ENCODE results near the gene GPR35. TPM values are rescaled to one million over a fixed set of nuclear protein-coding genes. Genes with fewer than 3 reads are reported as not detected.

Gene GPR35
- polyA plus RNA-seq, 1 of the 3 experiments (the other 2 are of a cell fraction), result 1.2 TPM

GRCh38 chr2:240620149-240620731 lies 5.0 kb upstream of the GPR35 start:
- Histone ChIP-seq H3K4me3 (ENCODE audit: low read depth in 2 of 2, low read length in 1 of 2) (no peak overlapping the region), H3K27ac (ENCODE audit: low read depth in 2 of 2, low read length in 1 of 2) (no peak overlapping the region), H4K20me1 (ENCODE audit: insufficient read depth) (no peaks in the 10 kb centered on the region), H3K9me3 (no peaks in the 10 kb centered on the region), H3K9ac (no peak overlapping the region), H3K27me3 (ENCODE audit: insufficient read depth) (no peaks in the 10 kb centered on the region), H3K9me2 (no peaks in the 10 kb centered on the region), H3K4me1 (ENCODE audit: control insufficient read depth in 1 of 2, insufficient read depth in 2 of 2, low read depth in 1 of 2, low read length in 1 of 2) (peaks cover 0 to 36% of the 10 kb centered on the region in 2 experiments; a peak in 2 of 4 replicates), H3F3A (replicated peaks; ENCODE audit: insufficient read depth) (no peaks in the 10 kb centered on the region), H2AFZ (ENCODE audit: low read depth) (no peak overlapping the region), H3K4me2 (no peak overlapping the region), H3K36me3 (replicated peaks in 1 of 2; ENCODE audit: control insufficient read depth in 1 of 2, insufficient read depth in 2 of 2, low read length in 1 of 2) (no peaks in the 10 kb centered on the region), H3K79me2 (ENCODE audit: insufficient read depth) (no peaks in the 10 kb centered on the region)
- 10% methylated on average over 2 of the region's 13 CpGs for WGBS (ENCODE audit: low lambda C conversion rate)
- CTCF ChIA-PET, result interaction anchor here (1.3 kb wide), 1 partner anchor 220 kb away, joined by 4 read pairs; no protein-coding TSS in a partner anchor
- TF ChIP-seq CTCF (IDR thresholded peaks at IDR 0.05) (no peak), GATA2 (CRISPR knock-in tag; IDR thresholded peaks at IDR 0.05) (no peak), RFX5 (IDR thresholded peaks at IDR 0.05; ENCODE audit: low read length) (no peak), ELF1 (IDR thresholded peaks at IDR 0.05) (no peak)
- no peak for DNase-seq
- POLR2A ChIA-PET, result no interaction called here

DNA sequence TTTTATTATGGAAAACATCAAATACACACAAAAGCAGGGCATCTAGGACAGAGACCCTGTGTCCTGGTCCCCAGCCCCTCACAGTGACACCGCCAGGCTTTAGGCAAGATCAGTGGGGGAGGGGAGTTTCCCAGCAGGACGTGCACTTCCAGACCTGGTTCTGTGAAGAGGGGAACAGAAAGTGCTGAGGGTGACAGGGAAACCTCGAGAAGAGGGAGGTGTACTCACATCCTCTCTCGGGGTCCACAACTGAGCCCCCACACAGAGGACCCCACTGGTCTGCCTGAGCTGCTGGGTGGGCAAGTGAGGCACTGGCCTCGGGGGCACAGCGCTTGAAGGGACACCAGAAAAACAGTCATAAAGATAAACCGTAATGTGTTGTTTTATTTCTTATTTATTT lies 4.4 kb upstream of the GPR35 start:
- H4K20me1 ChIP-seq (ENCODE audit: insufficient read depth), result no peaks in the 10 kb centered on the region
- ChIA-PET CTCF (interaction anchor here (1.3 kb wide), 1 partner anchor 219 kb away, joined by 4 read pairs; no protein-coding TSS in a partner anchor), POLR2A (no interaction called here)
- no peak for DNase-seq
- H3K27ac ChIP-seq (ENCODE audit: low read depth in 2 of 2, low read length in 1 of 2), result no peak overlapping the region
- no peaks in the 10 kb centered on the region for H3K27me3 ChIP-seq (ENCODE audit: insufficient read depth)
- H3K9me2 ChIP-seq, result no peaks in the 10 kb centered on the region
- 85% methylated on average over 4 of the region's 7 CpGs for WGBS (ENCODE audit: low lambda C conversion rate)
- no peaks in the 10 kb centered on the region for H3F3A ChIP-seq (replicated peaks; ENCODE audit: insufficient read depth)
- H3K9ac ChIP-seq, result no peak overlapping the region
- H3K4me3 ChIP-seq (ENCODE audit: low read depth in 2 of 2, low read length in 1 of 2), result no peak overlapping the region
- H2AFZ ChIP-seq (ENCODE audit: low read depth), result no peak overlapping the region
- H3K4me2 ChIP-seq, result no peak overlapping the region
- TF ChIP-seq FOXM1 (IDR thresholded peaks at IDR 0.05; ENCODE audit: low read depth) (no peak), TEAD4 (IDR thresholded peaks at IDR 0.05; ENCODE audit: borderline replicate concordance, insufficient read depth) (no peak), USF2 (IDR thresholded peaks at IDR 0.05; ENCODE audit: borderline replicate concordance, low read depth, low read length) (no peak), YY1 (IDR thresholded peaks at IDR 0.05; ENCODE audit: low read depth) (no peak), ELF1 (IDR thresholded peaks at IDR 0.05) (no peak), MXI1 (IDR thresholded peaks at IDR 0.05; ENCODE audit: low read depth, low read length) (no peak), RAD21 (IDR thresholded peaks at IDR 0.05; ENCODE audit: low read length) (no peak), SMC3 (IDR thresholded peaks at IDR 0.05; ENCODE audit: low read depth, low read length) (no peak), EZH2phosphoT487 (IDR thresholded peaks at IDR 0.05; ENCODE audit: borderline replicate concordance, low read depth) (no peak), TCF12 (IDR thresholded peaks at IDR 0.05) (no peak), CHD2 (IDR thresholded peaks at IDR 0.05; ENCODE audit: low read length, partially characterized antibody) (no peak), SIN3A (IDR thresholded peaks at IDR 0.05; ENCODE audit: borderline replicate concordance, low read depth, low read length) (no peak), JUND (IDR thresholded peaks at IDR 0.05) (no peak), GATA2 (CRISPR knock-in tag; IDR thresholded peaks at IDR 0.05) (no peak), FOSL2 (IDR thresholded peaks at IDR 0.05; ENCODE audit: borderline replicate concordance, low read depth) (no peak), RXRA (IDR thresholded peaks at IDR 0.05; ENCODE audit: borderline replicate concordance, low read depth) (no peak)
- TF ChIP-seq, protein P1, sequence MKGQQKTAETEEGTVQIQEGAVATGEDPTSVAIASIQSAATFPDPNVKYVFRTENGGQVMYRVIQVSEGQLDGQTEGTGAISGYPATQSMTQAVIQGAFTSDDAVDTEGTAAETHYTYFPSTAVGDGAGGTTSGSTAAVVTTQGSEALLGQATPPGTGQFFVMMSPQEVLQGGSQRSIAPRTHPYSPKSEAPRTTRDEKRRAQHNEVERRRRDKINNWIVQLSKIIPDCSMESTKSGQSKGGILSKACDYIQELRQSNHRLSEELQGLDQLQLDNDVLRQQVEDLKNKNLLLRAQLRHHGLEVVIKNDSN (IDR thresholded peaks at IDR 0.05; ENCODE audit: borderline replicate concordance, low read depth), result no peak
- TF ChIP-seq, protein P2, sequence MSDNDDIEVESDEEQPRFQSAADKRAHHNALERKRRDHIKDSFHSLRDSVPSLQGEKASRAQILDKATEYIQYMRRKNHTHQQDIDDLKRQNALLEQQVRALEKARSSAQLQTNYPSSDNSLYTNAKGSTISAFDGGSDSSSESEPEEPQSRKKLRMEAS (IDR thresholded peaks at IDR 0.05; ENCODE audit: low read depth), result no peak
- TF ChIP-seq, protein P3, sequence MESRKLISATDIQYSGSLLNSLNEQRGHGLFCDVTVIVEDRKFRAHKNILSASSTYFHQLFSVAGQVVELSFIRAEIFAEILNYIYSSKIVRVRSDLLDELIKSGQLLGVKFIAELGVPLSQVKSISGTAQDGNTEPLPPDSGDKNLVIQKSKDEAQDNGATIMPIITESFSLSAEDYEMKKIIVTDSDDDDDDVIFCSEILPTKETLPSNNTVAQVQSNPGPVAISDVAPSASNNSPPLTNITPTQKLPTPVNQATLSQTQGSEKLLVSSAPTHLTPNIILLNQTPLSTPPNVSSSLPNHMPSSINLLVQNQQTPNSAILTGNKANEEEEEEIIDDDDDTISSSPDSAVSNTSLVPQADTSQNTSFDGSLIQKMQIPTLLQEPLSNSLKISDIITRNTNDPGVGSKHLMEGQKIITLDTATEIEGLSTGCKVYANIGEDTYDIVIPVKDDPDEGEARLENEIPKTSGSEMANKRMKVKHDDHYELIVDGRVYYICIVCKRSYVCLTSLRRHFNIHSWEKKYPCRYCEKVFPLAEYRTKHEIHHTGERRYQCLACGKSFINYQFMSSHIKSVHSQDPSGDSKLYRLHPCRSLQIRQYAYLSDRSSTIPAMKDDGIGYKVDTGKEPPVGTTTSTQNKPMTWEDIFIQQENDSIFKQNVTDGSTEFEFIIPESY (IDR thresholded peaks at IDR 0.05; ENCODE audit: borderline replicate concordance, low read depth), result no peak
- peaks cover 0 to 31% of the 10 kb centered on the region in 2 experiments; a peak in 1 of 4 replicates for H3K4me1 ChIP-seq (ENCODE audit: control insufficient read depth in 1 of 2, insufficient read depth in 2 of 2, low read depth in 1 of 2, low read length in 1 of 2)
- H3K79me2 ChIP-seq (ENCODE audit: insufficient read depth), result no peaks in the 10 kb centered on the region
- no peaks in the 10 kb centered on the region for H3K36me3 ChIP-seq (replicated peaks in 1 of 2; ENCODE audit: control insufficient read depth in 1 of 2, insufficient read depth in 2 of 2, low read length in 1 of 2)
- no peaks in the 10 kb centered on the region for H3K9me3 ChIP-seq

Data from SK-N-SH (cell line).